Measurements from ENCODE around the gene AGPAT3. TPM values are rescaled to one million over a fixed set of nuclear protein-coding genes. Genes with fewer than 3 reads are reported as not detected.

AGPAT3 gene, protein sequence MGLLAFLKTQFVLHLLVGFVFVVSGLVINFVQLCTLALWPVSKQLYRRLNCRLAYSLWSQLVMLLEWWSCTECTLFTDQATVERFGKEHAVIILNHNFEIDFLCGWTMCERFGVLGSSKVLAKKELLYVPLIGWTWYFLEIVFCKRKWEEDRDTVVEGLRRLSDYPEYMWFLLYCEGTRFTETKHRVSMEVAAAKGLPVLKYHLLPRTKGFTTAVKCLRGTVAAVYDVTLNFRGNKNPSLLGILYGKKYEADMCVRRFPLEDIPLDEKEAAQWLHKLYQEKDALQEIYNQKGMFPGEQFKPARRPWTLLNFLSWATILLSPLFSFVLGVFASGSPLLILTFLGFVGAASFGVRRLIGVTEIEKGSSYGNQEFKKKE
- 10 to 100 TPM; 61.0 to 77.9 (median 69.4) TPM for total RNA-seq

DNA sequence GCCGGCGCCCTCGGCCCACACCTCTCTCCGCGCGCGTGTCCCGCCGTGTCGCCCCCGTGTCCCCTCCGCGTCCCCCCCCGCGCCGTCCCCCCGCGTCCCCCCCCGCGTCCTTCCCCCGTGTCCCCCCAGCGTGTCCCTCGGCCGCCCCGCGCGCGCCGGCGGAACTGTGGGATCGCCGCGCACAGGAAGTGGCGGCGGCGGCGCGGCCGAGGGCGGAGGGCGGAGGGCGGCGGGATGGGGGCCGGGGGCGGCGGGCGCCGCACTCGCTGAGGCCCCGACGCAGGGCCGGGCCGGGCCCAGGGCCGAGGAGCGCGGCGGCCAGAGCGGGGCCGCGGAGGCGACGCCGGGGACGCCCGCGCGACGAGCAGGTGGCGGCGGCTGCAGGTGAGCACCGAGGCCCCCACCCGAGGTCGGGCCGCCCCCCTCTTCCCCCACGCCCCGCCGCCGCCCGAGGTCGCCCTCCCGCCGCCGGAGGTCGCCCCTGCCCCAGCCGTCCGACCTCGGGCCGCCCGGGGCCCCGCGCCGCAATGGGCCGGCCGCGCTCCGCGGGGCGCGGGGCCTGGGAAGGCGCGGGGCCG is at the start of gene AGPAT3:
Gene AGPAT3, plus strand, starts transcription at position 262 of the 578 bp plus-strand sequence. CDS start 94,459 bp downstream, outside the sequence.
- no peaks in the 10 kb centered on the region for H3K9me3 ChIP-seq
- peaks cover 42% of the 10 kb centered on the region for H3K4me1 ChIP-seq
- H3K27me3 ChIP-seq: no peaks in the 10 kb centered on the region
- H3K36me3 ChIP-seq: no peaks in the 10 kb centered on the region
- peak within 1 kb of the TSS; percentile 82 for H3K4me3 ChIP-seq
- no peak for TF ChIP-seq EP300 (IDR thresholded peaks at IDR 0.05)
- no peak for TF ChIP-seq POLR2A (IDR thresholded peaks at IDR 0.05)
- TF ChIP-seq POLR2AphosphoS5 (IDR thresholded peaks at IDR 0.05): no peak
- TF ChIP-seq, protein P1, sequence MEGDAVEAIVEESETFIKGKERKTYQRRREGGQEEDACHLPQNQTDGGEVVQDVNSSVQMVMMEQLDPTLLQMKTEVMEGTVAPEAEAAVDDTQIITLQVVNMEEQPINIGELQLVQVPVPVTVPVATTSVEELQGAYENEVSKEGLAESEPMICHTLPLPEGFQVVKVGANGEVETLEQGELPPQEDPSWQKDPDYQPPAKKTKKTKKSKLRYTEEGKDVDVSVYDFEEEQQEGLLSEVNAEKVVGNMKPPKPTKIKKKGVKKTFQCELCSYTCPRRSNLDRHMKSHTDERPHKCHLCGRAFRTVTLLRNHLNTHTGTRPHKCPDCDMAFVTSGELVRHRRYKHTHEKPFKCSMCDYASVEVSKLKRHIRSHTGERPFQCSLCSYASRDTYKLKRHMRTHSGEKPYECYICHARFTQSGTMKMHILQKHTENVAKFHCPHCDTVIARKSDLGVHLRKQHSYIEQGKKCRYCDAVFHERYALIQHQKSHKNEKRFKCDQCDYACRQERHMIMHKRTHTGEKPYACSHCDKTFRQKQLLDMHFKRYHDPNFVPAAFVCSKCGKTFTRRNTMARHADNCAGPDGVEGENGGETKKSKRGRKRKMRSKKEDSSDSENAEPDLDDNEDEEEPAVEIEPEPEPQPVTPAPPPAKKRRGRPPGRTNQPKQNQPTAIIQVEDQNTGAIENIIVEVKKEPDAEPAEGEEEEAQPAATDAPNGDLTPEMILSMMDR (IDR thresholded peaks at IDR 0.05): no peak
- no CpG with 5 or more reads among the region's 102 CpGs for WGBS
- H3K27ac ChIP-seq: peak within 1 kb of the TSS; percentile 96
- DNase-seq (ENCODE audit: low spot score in 2 of 2): no peak

DNA sequence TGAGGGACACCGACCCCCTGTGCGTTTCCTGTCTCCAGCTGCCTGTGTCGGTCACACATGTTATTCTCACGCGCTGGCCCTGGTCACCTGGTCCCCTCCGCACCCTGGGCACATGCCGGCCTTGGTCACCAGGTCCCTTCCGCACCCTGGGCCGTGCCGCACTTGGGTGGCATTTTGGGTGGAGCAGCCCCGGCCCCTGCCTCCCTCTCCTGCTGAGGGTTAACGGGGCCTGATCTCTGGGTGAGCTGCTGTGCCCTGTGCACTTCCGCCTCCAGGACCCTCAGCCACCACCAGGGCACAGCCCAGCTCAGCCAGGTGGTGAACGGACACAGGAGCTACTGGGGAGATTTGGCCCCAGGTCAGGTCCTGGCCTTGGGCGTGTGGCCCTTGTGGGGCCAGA is 49.0 kb upstream of the AGPAT3 start:
- peaks cover 36% of the 10 kb centered on the region for H3K4me1 ChIP-seq
- WGBS: 84% methylated on average over 12 of the region's 15 CpGs
- H3K9me3 ChIP-seq: no peaks in the 10 kb centered on the region
- H3K4me3 ChIP-seq: no peak overlapping the region
- no peak overlapping the region for H3K27ac ChIP-seq
- no peak for DNase-seq (ENCODE audit: low spot score in 2 of 2)
- no peaks in the 10 kb centered on the region for H3K36me3 ChIP-seq
- H3K27me3 ChIP-seq: no peaks in the 10 kb centered on the region
- TF ChIP-seq EP300 (IDR thresholded peaks at IDR 0.05) (no peak), POLR2AphosphoS5 (IDR thresholded peaks at IDR 0.05) (no peak), POLR2A (IDR thresholded peaks at IDR 0.05) (no peak)
- TF ChIP-seq, protein P1 (IDR thresholded peaks at IDR 0.05): no peak

DNA sequence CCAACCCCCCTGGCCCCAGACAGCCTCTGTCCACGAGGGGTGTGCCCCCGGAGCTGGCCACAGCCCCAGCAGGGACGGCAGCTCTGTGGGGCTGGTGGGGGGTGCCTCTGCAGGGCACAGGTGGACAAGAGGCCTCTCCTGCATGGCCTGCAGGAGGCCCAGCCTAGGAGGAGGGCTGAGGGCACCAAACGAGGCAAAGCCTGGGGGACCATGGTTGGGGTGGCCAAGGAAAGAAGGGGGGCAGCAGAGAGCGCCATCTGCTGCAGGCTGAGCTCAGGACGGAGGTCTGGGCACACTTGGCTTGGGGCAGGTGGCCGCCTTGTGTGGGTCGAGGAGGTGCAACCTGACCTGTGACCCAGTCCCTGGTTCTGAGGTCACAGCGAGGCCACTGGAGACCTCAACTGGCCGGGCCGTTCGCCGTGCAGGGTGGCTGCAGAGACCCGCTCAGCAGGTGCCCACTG is 48.4 kb upstream of the AGPAT3 start:
- WGBS: 85% methylated on average over 8 of the region's 14 CpGs
- Histone ChIP-seq H3K9me3 (no peaks in the 10 kb centered on the region), H3K27me3 (no peaks in the 10 kb centered on the region), H3K4me3 (no peak overlapping the region), H3K36me3 (no peaks in the 10 kb centered on the region), H3K4me1 (peaks cover 30% of the 10 kb centered on the region), H3K27ac (no peak overlapping the region)
- no peak for TF ChIP-seq POLR2A (IDR thresholded peaks at IDR 0.05)
- DNase-seq (ENCODE audit: low spot score in 2 of 2): no peak

DNA sequence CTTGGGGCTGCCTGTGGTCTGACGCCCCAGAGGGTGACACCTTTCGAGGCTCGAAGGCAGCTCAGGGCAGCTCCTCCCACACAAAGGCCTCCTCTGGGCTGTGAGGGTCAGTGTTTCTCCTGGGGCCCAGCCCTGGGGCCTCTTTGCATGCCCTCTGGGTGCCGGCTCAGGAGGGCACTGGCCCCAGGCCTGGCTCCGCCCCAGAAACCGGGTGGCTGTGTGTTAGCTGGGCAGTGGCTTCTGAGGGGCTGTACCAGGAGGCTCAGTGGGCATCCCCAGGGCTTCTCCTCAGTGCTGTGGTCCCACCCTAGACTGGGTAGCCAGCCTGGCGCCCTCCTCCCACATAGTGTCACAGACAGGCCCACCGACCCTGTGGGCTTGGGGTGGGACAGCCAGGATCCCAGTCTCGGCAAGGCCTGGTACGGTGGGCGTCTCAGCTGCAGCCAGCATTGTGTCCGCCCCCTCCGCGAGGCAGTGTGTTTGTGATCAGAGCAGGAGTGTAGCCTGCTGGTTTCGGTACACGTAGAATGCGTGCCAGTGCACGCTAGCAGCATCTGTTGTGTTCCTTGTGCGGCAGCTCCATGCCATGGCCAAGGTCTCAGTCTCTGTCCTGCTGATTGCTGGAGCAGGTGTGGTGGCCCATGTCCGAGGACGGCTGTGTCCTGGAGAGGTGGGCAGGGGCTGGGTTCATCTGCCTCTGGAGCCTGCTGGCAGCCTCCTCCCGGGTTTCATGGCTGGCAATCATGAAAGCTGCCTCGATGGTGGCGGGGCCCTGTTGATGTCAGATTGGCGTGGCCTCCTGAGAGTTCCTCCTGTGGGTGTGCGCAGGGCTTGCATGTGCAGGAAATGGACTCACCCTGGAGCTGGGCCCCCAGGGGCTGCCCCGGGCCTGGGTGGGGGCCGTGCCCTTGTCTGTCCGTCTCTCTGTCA is 47.6 kb upstream of the AGPAT3 start:
- Histone ChIP-seq H3K4me1 (peaks cover 22% of the 10 kb centered on the region), H3K36me3 (no peaks in the 10 kb centered on the region), H3K27ac (no peak overlapping the region), H3K27me3 (no peaks in the 10 kb centered on the region), H3K4me3 (no peak overlapping the region), H3K9me3 (no peaks in the 10 kb centered on the region)
- no peak for DNase-seq (ENCODE audit: low spot score in 2 of 2)
- TF ChIP-seq, protein P1 (IDR thresholded peaks at IDR 0.05): no peak
- TF ChIP-seq POLR2A (IDR thresholded peaks at IDR 0.05): no peak
- no peak for TF ChIP-seq EP300 (IDR thresholded peaks at IDR 0.05)
- no peak for TF ChIP-seq POLR2AphosphoS5 (IDR thresholded peaks at IDR 0.05)
- 83% methylated on average over 7 of the region's 29 CpGs for WGBS

DNA sequence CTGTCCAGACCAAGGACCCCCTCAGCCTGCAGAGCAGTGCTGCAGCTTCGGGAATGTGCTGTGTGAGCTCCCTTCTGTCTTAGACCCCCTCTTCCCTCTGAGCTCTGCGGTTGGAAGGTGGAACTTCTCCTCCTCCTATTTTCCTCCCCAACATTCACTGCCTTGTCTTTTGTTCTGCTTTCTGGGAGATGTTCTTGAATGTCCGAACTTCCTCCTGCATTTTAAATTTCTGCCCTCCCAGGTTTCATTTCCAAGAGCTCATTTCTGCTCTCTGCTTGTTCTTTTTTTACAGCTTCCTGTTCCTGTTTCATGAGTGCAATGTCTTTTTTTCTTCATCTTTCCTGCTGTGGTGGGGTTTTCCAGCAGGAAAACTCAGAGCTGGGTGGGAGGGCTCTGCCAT is 46.3 kb upstream of the AGPAT3 start:
- H3K27ac ChIP-seq: no peak overlapping the region

More for the DNA sequence above, 46.3 kb upstream of the AGPAT3 start:
- Histone ChIP-seq H3K4me3 (no peak overlapping the region), H3K27me3 (no peaks in the 10 kb centered on the region), H3K4me1 (peaks cover 10% of the 10 kb centered on the region), H3K36me3 (no peaks in the 10 kb centered on the region), H3K9me3 (no peaks in the 10 kb centered on the region)
- no peak for DNase-seq (ENCODE audit: low spot score in 2 of 2)
- WGBS: 75% methylated on average over 3 of the region's 3 CpGs
- TF ChIP-seq, protein P1 (IDR thresholded peaks at IDR 0.05): no peak
- TF ChIP-seq POLR2AphosphoS5 (IDR thresholded peaks at IDR 0.05) (no peak), POLR2A (IDR thresholded peaks at IDR 0.05) (no peak), EP300 (IDR thresholded peaks at IDR 0.05) (no peak)

Data from suprapubic skin (tissue), 4 donors.